ENCODE results near the gene ZNF593OS.

GRCh38 chr1:26155370-26156284 lies 16.0 kb downstream of the ZNF593OS start:
- TF ChIP-seq, protein P1, sequence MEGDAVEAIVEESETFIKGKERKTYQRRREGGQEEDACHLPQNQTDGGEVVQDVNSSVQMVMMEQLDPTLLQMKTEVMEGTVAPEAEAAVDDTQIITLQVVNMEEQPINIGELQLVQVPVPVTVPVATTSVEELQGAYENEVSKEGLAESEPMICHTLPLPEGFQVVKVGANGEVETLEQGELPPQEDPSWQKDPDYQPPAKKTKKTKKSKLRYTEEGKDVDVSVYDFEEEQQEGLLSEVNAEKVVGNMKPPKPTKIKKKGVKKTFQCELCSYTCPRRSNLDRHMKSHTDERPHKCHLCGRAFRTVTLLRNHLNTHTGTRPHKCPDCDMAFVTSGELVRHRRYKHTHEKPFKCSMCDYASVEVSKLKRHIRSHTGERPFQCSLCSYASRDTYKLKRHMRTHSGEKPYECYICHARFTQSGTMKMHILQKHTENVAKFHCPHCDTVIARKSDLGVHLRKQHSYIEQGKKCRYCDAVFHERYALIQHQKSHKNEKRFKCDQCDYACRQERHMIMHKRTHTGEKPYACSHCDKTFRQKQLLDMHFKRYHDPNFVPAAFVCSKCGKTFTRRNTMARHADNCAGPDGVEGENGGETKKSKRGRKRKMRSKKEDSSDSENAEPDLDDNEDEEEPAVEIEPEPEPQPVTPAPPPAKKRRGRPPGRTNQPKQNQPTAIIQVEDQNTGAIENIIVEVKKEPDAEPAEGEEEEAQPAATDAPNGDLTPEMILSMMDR (IDR thresholded peaks at IDR 0.05): no peak
- TF ChIP-seq EZH2 (IDR thresholded peaks at IDR 0.05; ENCODE audit: borderline replicate concordance, insufficient read depth, low read depth, low read length, poor library complexity, severe bottlenecking): no peak
